GM21528 (cell line): Measurements from ENCODE around the gene B3GAT1.

Experiments
- ATAC-seq: cut with Tn5 transposase; IDR thresholded peaks from one replicate; pipeline ENCODE4 v1.9.1; 2021; ENCODE audit warnings: mild to moderate bottlenecking, moderate library complexity; ENCODE audit not compliant: unreplicated experiment, low FRiP score

Gene B3GAT1

DNA sequence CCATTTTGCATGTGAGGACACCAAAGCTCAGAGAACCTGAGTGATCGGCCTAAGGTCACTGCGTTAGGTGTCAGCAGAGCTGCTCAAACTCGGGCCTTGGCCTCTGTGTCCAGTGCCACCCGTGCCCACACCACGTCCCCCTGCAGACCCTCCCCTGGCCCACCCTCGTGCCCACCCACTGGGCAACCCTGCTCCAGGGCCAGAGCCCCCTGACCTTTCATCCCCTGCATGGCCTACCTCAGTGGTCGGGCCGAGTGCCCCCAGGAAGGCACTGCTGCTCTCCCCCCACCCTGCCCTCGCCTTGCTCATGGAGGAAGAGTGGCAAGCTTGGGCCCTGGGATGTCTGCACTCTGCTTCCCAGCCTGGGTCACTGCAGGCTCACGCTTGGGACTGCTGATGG, 17.7 kb downstream of the B3GAT1 start:
- ATAC-seq, result no peak

GRCh38 chr11:134393638-134394037, 18.4 kb downstream of the B3GAT1 start:
- ATAC-seq, result no peak

GRCh38 chr11:134392953-134393615, 19.0 kb downstream of the B3GAT1 start:
- ATAC-seq, result no peak

DNA sequence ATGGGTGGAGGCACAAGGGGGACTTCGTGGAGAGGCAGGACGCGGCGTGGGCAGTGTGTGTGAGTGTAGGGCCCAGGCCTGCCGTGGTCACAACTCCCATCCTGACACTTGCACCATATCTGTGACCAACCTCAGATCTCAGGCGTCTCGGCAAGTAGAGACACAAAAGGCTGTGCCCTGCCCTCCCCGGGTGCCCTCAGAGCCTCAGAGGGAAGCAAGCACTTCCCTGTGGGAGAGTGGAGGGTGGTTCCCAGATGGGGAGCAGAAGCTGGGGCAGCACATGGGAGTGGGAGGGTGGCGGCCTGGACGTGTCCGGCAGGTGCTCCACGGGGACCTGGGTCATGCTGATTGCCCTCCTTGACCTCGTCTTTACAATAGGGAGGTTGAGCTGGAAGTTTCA, 20.4 kb downstream of the B3GAT1 start:
- ATAC-seq, result no peak

DNA sequence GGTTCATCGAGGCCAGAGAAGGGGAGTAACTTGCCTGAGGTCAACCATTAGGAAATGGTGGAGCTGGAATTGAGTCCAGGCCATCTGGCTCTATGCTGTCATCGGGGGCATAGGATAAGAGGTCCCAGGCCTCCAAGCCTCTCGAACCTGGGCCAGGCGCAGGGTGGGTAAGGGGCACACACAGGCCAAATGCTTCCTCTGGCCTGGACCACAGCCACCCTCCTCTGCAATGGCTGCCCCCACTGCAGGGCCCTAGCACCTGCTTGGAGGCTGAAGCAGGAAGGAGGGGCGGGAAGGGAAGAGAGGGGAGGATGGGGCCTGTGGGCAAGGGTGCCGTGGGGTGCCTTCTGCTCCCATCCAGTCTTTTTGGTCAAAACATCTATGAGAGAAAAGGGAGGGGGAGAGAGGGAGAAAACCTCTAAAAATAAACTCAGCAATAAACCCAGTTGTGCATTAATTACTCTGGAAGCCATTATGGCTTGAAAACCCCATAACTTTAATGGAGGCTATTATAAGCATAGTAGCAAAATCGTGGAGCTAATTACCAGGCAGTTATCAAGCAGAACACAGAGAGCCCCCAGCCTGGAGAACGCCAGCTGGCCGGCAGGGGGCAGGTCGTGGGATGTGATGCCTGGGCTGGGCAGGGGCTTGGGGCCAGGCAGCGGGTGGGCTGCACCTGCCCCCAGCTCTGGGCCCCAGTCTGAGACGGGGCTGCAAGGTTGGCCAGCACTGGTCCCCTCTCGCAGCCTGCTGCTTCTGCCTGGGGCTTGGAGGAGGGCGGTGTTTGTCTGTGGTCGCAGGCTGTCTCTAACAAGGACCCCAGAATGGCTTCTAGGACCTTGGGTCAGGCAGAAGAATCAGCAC, 21.1 kb downstream of the B3GAT1 start:
- no peak for ATAC-seq

DNA sequence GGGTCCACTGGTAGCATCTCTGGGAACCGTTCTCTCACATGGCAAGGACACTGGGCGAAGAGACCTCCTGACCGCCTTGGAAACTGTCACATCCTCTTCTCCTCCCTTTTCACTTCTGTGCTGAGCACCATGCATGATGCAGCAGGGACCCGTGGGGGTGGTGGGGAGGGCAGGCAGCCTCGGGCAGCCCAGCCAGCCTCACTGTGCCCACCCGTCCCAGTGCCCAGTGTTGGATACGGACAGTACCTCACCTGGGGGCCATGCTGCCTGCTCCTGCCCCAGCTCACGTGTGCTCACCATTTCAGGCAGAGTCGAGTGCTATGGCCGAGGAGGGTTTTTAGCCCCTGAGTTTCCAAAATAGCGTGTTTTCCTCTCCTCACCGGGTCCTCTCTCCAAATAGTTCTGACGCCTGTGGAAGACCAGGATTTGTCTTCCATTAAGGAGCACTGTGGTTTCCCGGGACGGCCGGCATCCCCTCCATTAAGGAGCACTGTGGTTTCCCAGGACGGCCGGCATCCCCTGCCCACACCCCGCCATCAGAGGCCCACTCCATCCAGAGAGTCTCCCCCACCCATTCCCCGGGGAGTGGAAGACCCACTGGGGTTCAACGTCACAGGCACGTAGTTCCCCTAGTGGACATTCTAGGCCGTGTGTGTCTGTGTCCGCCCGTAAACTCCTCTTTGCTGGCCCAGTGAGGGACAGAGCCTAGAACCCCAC, 22.4 kb downstream of the B3GAT1 start:
- no peak for ATAC-seq

GRCh38 chr11:134388590-134388989, 23.5 kb downstream of the B3GAT1 start:
- ATAC-seq, result no peak

DNA sequence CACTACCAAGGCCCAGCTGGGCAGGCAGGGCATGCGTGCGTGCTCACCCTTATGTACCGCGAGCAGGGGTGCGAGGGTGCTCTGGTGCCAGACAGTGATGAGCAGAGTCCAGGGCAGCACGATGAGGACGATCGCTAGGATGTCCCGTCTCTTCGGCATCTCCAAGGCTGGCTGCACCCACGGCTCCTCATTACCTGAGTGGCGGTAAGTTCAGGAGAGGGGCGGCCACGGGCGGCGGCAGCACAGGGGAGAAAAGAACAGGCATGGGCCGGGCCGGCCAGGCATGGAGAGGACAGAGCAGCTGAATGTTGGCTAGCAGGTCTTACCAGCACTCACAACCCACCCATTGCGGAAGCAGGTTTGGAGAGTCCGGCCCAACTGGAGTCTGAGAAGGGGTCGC, 24.5 kb downstream of the B3GAT1 start:
- ATAC-seq, result no peak

DNA sequence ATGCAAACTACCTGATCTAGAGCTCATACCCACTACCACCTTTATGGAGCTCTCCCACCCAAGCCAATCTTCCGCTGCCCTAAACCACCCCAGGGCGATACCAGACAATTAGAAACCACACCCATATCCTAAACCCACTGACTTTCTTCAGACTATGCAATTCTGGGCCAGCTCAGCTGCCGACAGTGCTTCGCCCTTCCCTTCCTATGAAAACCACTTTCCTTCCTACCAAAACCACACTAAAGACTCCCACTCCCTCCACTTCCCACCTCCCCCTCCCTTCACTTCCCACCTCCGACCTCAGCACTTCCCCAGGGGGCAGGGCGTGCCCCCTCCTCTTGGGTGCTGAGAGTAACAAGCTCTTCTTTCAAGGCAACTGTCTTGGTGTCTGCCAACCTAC, 25.1 kb downstream of the B3GAT1 start:
- no peak for ATAC-seq

- no peak for ATAC-seq
Measured at GRCh38 chr11:134385774-134386565, 26.1 kb downstream of the B3GAT1 start.

DNA sequence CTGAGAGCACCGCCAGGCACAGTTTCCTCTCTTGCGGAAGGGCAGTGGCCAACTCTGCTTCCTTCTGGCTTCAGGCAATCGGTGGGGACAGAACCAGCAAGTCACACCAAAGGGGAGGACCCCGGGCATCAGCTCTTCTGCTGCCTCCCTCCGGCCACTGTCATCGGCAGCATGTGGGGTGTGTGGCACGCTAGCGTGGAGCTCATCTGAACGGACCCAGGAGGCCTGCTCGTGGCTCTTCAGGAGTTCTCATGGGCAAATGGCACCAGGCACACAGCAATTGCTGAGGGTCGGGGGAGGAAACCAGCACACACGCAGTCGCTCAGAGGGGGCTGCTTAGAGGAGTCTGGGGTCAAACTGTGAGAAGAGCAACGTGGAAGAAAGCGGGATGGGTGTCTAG, 26.9 kb downstream of the B3GAT1 start:
- ATAC-seq, result no peak

DNA sequence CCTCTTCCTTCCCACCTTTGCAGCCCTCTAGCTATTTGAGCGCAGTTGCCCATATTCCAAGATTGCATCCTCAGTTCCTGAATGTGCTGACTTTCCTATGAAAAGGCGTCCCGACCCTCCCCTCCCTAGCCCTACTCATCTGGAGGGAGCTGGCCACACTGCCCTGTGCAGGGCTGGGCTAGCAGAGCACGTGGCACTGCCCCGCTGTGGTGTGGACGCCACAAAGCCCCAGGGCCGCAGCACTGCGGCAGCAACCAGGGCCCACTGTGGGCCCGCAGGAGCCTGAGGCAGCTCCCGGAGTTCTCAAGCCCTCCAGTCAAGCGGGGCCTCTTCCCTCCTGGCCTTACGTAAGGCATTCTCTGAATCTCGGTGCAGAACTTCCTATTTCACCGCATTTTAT, 27.6 kb downstream of the B3GAT1 start:
- no peak for ATAC-seq

DNA sequence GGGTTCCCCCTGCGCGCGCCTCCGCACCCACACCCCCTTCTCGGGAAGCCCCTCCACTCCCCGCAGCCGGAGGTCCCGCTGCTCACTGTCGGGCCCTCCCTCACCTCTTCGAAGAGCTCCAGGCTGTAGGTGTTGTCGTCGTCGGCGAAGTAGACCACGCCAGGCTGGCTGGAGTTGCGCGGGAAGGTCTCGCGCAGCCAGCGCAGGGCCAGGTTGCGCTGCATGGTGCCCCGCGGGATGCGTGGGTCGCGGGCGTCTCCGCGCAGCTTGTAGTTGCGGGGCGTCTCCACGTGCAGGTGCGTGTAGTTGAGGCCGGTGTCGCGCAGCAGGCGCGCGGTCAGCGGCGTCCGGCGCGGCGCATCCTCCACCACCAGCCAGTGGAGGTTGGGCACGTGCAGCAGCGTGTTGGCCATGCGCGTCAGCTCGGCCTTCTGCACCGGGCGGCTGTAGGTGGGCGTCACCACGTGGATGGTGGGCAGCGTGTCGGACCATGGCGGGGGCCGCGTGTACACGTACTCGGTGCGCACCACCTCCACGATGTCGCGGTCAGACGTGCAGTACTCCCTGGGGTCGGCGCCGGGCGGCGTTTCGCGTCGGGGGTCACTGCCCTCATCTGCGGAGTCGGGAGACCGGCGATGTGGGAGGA, 28.3 kb downstream of the B3GAT1 start:
- ATAC-seq, result no peak

DNA sequence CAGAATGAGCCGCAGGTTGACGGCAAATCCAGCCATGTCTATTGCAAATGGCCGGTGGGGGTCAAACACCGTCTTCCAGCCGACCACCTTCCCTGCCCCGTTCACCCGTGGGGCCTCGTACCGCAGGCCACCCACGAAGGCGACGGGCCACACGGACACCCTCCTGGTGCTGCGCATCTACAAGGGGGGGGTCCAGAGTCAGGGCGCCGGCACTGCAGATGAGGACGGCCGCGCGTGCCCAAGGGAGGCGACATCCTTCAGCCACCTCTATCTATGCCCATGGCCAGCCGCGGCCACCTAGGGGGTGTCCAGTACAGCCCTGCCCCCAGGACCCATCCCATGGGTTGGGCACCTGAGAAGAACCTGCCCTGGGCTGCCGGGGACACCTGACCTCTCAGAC, 29.2 kb downstream of the B3GAT1 start:
- no peak for ATAC-seq

DNA sequence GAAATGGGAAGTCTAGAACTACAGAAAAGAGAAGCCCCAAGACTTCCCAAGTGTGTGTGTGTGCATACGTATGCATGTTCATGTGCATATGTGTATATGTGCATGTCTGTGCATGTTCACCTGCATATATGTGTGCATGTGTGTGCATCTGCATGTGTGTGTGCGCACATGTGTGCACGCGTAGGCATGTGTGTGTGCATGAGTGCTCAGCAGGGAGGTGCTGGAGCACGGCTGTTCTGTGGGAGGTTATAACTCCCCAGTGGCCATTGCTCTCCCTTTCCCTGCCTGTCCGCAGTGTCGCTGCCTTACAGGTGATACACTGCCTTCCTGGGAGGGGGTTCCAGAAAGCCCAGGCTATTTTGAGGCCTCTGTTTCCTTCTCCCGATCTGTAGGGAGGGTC, 29.8 kb downstream of the B3GAT1 start:
- no peak for ATAC-seq

DNA sequence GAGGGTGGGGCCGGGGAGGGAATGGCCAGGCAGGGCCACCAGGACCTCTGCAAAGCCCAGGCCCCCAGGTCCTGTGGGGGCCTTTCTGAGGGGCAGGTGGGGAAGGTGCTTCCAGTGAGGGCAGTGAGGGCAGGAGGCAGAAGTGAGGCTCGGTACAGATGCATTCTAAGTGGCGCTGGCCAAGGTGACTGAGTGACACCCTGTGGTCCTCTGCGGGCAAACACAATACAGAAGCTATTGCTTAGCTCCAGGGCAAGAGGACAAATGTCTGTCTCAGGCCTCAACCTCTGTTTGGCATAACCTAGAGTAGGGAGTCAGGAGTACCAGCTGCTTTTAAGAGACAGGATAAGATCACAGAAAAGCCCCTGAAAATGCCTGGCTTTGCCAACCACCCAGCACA, 31.3 kb downstream of the B3GAT1 start:
- ATAC-seq, result no peak

DNA sequence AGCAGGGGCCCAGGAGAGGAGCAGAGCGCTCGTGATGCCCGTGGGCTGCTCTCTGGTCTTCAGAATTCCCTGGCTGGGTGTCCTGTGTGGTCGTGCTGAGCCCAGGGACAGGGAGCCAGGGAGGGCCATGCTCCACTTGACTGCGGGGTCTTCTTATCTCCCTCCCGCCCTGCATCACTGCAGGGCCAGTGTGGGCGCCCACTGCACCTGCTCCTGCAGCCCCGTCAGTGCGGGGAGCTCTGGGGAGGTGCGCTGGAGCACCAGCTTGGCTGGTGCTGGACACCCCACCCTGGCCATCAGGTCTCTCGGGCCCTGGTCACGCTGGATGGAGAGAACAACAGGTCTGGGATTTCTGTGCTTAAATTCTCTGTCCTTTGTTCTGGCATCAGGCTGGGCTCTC, 31.8 kb downstream of the B3GAT1 start:
- no peak for ATAC-seq

DNA sequence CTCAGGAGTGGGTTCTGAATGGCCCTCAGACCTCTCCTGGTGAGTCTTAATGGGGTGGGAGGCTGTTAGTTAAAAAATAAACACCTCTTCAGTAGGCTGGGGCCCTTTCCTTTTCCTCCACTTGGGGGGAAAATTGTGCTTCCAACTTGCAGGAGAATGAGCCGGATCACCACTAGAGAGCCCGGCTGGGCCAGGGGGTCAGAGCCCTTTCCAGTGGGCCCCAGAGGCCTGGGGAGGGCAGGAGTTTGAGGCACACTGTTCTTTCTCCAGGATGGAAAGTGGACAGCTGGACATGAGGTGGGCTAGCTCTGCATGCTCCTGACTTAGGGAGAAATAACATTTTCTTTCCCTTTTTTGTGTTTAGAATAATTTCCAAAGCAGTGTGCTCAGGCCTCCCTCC, 32.8 kb downstream of the B3GAT1 start:
- ATAC-seq, result no peak

- no peak for ATAC-seq
Measured at GRCh38 chr11:134377876-134378275, 34.2 kb downstream of the B3GAT1 start.
